Fibroblast of peridontal ligament (primary cell): Measurements from ENCODE around the gene FHIP2A.
A peak's percentile ranks its signal among the peaks of the same experiment; 100 is the strongest.
"Not testable (repeated sequence)": the region's sequence is repeated elsewhere in the genome, so short reads cannot be mapped to it uniquely, and the experiment has no call there.

Source experiments
- DNase-seq: peaks from one replicate; pipeline ENCODE4 v3.0.0-alpha.2; 2010; ENCODE audit errors: extremely low read depth

The FHIP2A gene

DNA sequence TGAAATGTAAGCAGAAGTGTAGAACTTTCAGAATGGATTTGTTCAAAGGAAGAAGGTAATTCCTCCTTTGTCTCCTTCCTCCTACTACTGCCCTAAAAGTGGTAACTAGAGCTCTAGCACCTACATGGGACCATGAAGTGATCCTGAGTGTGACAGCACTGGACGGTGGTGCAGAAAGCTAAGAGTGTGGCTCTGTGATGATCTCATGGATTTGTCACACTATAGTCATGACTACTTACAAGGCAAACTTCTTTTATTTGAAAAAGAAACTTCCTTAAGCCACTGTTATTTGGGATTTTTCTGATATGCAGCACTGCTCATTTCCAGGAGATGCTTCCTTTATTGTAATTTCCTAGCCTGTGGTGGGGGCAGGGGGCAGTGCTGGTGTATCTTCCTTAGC lies 5.8 kb upstream of the FHIP2A start:
- DNase-seq, result no peak

DNA sequence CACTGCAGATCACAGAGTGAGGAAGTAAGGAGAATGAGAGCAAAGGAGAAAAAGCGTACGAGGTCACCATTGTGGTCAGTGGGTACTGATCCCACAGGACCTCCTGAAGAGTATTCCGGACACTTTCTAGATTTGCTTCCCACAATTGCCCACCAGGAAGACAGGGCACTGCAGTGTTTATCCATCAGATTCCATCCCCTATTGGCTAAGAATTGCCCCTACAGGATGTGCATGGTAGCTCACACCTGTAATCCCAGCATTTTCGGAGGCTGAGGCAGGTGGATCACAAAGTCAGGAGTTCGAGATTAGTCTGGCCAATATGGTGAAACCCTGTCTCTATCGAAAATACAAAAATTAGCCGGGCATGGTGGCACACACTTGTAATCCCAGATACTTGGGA lies 5.3 kb upstream of the FHIP2A start:
- no peak for DNase-seq

DNA sequence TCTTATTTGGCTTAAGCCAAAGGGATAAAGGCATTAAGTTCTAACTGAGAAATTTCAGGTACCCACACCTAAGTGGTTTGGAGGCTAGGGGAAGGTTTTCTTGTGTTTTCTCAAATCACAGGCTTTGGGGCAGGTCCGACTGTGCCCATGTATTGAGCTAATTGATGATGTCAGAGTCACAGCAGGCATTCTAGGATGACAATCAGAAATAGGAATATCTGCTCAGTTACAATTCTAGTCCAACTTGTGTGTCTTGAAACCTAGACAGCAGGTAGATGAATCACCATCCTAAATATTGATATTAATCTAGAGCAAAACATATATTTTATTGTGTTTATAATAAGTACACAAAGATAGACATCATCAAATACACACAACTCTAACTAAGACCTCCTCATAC lies 2.3 kb upstream of the FHIP2A start:
- no peak for DNase-seq

DNA sequence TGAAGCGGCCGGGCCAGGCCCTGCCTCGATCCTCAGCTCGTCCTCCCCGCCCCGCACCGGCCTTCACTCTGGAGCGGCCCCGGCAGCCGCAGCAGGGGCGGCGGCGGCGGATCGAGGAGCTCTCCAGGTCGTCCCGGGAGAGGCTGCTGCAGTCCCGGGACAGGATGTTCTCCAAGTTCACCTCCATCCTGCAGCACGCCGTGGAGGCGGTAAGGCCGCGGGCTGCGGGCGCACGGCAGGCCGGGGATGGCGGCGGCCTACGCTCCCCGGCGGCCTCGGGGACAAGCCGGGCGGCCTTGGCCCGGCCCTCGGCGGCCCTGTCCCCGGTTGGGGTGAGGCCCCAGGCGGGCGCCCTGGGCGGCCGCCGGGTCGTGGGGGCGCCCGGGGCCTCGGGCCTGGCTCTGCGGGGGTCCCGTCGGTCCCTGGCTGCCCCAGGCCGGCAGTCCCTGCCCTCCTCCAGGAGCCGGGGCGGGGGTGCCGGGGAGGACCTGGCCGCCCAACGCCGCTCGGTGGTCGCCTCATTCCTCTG lies 399 bp downstream of the FHIP2A start:
- DNase-seq, result no peak

DNA sequence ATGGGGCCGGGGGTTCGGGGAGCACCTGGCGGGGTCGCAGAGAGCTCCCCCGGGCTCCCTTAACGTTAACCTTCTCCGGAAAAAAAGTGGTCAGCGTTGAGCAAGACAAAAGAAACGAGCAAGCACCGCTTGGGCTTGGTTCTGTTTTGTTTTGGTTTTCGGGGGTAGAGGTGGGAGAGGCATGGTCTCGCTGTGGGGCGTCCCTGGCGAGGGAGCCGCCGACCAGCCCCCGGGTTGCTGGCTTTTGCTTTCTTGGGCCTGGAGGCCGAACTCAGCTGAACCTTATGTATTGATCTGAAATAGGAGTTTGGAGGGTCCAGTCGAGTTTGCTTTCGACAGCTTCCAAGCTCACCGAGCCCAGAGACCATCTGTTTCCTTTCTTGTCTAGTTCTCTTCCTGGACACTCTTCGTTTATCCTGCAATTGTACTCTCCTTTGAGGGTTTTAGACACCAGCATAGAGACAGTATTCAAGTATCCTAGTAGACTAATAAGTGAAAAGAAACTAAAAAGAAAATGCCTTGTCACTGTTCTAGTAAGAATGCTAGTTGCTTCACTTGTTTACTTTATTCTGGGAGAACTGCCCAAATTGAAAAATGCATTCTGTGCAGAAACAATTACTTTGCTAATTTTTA lies 980 bp downstream of the FHIP2A start:
- peak; percentile 88 for DNase-seq

DNA sequence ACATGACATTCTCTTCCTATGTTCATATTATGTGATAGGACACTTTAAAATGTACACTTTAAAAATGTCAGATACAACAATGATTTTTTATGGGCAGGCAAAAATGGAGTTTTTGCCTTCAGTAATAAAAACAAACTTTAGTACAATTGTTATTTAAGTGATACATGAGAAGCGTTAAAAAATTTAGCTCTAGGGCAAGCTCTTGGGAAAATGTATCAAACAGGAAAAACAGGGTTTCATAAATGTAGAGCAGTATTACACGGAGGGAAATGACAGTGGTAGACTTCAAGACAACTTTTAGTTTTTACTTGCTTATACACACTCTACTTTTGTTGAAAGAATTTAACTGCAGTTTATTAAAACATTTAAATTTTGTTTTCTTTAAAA lies 1.5 kb downstream of the FHIP2A start:
- no peak for DNase-seq

DNA sequence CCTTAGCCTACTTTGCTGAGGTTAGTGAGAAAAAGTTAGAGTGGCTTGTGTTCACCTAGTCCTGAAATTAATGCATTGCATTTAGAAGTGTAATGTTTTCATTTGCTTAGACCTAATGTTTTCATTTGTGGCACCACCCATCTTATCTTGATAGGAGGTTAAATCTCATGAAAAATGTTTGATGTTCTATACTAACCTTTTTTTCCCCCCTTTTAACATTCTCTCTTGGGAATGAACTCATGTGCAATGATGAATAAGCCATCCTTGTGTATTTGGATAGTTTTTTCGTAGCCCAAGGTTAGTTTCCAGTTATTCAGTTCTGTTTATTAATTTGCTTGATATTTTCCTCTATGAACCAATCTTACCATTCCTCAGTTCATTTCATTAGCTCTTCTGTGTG lies 2.8 kb downstream of the FHIP2A start:
- peak; percentile 28 for DNase-seq

DNA sequence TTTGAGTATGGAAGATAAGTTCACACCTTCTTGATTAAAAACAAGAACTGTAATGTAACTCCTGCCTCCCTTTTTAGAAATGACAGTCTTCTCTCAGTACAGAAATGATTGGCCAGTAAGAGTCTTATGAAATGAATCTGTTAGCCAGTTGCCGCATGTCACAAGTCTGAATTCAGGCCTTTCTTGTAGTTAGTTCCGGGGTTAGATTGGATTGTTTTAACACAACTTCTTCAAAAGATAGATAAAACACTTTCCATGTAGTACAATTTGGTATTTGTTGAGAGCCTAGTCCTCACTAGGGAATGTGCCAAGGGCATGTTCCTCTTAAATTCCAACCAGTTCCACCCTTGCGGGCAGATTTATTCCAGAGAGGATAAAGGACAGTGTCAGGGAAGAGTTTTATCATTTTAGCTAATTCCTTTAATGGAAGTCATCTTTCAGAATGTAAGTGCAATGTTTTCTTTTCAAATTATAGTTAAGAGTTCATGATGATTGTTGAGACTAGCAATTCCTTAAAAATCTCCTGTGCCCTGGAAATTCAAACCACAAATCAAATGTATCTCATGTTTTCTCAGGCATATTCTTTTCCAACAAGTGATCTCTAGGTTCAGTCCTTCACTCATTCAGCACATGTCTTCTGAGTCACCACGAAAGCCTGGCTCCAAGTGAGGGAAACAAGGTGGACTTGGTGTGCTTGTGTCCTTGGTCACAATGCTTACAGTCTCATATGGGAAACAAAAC lies 4.1 kb downstream of the FHIP2A start:
- DNase-seq, result peak; percentile 92

DNA sequence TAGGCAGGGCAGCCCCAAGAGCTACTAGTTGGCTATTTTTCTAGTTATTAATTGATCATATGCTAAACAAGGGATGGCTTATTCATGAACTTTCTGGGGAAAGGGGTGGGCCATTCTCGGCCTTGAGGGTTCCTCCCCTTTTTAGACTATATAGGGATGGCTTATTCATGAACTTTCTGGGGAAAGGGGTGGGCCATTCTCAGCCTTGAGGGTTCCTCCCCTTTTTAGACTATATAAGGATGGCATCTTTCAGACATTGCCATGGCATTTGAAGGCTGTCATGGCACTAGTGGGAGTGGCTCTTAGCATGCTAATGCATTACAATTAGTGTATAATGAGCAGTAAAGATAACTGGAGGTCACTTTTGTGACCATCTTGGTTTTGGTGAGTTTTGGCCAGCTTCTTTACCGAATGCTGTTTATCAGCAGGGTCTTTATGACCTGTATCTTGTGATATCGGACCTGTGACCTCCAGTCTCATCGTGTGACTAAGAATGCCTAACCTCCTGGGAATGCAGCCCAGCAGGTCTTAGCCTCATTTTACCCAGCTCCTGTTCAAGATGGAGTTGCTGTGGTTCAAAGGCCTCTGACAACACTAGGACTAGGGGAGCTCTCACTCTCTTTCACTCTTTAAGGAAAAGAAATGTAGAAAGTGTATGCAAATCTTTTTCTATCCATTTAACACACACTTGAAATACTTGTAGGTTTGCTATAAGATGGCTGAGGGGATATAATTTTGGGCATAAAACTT lies 7.8 kb downstream of the FHIP2A start:
- DNase-seq, result no peak

DNA sequence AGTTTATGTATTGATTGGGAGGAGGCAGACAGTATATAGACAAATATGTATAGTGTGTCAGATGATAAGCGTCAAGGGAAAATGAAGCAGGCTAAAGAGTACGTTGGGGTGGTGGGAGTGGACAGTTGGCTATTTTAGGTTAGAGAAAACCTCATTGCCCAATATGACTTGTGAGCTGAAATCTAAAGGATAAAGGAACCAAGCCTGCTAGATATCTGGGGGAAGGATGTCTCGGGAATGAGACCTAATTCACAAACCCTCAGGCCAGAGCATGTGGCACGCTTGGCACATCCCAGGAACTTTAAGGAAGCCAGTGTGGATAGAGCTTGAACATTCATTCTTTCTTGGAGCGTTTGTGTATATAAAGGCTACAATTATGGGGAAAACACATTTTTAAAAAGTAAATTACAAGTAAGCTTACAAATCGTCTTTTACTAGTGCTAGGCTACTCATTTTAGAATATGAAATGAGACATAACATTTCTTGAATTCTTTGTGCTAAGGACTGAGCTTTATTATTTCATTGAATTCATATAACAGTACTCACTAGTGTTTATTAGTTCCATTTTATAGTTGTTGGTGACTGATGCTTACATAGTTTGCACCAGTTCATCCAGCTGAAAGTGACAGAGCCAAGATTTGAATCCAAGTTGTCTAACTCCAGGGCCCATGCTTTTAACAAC lies 9.7 kb downstream of the FHIP2A start:
- DNase-seq, result no peak

DNA sequence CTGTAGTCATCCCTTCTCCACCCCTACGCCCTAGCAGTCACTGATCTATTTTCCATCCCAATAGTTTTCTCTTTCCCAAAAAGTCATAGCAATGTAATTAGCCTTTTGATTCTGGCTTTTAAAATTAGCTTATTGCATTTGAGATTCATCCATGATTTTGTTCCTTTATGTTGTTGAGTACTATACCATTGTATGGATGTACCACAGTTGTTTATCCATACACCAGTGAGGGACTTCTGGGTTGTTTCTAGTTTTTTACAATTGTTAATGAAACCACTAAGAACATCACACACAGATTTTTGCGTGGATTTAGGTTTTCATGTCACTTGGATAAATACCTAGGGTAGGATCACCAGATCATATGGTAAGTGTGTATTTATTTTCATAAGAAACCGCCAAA lies 16.1 kb downstream of the FHIP2A start:
- no peak for DNase-seq

DNA sequence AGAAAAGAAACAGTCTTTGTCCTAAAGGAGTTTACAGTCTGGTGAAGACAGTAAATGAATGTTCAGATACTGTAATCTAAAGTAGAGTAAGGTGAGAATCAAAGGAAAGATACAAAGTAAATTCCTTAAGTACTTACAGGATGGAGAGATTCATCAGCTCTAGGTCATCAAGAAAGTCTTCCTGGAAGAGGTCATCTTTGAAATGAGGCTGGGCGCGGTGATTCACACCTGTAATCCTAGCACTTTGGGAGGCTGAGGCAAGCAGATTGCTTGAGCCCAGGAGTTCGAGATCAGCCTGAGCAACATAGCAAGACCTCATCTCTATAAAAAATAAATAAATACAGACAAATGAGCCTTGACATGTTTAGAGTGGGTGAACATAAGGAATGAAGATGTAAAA lies 18.3 kb downstream of the FHIP2A start:
- no peak for DNase-seq

DNA sequence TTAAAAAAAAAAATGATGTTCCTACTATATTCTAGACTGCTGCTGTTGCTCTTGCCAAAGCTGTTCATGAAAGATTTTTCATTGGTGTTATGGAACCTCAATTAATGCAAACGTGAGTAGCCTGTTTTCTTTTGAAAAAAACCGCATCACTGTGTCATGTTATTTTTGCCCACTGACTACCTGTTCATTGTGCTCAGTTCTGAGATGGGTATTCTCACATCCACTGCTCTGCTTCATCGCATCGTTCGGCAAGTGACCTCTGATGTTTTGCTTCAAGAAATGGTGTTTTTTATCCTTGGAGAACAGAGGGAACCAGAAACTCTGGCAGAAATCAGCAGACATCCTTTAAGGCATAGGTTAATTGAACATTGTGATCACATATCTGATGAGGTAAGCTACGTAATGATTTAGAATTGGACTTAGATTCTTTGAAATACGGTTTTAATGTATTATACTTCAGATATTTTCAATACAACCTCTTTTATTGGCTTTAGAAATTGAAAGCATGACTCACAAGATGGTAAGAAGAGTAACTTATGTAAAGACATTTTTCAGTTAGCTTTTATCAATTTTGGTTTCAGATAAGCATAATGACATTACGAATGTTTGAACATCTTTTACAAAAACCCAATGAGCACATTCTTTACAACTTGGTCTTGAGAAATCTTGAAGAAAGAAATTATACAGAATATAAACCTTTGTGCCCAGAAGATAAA lies 24.6 kb downstream of the FHIP2A start:
- no peak for DNase-seq

DNA sequence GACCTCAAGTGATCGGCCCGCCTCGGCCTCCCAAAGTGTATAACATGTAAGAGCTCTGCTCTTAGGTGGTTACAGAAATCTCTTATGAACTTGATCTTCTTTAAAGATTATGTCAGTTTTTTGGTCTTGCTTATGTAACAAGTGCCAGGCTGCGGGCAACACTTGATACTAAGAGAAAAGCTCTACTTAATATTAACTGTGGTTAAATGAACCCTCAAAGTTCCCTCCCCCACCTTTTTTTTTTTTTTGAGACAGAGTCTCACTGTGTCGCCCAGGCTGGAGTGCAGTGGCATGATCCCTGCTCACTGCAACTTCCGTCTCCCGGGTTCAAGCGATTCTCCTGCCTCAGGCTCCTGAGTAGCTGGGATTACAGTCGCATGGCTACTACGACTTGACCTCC lies 25.9 kb downstream of the FHIP2A start:
- DNase-seq, result not testable (repeated sequence)

DNA sequence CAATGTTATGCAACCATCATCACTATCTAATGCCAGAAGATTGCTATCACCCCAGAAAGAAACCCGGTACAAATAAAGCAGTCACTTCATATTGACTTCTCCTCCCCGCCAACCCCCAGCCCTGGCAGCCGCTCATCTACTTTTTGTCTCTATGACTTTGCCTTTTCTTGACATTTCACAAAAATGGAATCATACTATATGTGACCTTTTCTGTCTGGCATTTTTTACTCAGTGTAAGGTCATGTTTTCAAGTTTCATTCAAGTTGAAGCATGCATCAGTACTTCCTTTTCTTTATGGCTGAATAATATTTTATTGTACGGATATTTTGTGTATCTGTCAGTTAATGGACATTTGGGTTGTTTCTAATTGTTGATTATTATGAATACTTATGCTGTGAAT lies 28.1 kb downstream of the FHIP2A start:
- DNase-seq, result no peak

DNA sequence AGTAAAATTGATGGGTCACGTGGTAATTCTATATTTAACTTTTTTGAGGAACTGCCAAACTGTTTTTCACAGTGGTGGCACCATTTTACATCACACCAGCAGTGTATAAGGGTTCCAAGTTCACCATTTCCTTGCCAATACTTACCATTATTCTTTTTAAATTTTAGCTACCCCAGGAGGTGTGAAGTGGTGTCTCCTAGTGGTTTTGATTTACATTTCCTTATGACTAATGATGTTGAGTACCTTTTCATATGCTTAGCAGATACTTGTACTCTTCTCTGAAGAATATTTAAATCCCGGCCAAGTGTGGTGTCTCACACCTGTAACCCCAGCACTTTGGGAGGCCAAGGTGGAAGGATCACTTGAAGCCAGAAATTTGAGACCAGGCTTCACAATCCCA lies 28.5 kb downstream of the FHIP2A start:
- no peak for DNase-seq

DNA sequence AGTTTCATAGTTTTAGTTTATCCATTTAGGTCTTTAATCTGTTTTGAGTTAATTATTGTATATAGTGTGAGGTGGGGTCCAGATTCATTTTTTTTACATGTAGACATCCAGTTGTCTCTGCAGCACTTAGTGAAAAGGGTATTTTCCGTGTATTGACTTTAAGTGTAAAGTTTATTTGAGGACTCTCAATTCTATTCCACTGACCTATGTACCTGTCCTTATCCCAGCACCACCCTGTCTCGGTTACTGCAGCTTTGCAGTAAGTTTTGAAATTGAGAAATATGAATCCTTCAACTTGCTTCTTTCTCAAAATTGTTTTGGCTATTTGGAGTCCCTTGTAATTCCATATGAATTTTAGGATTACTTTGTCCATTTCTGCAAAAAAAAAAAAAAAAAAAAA lies 29.8 kb downstream of the FHIP2A start:
- no peak for DNase-seq

DNA sequence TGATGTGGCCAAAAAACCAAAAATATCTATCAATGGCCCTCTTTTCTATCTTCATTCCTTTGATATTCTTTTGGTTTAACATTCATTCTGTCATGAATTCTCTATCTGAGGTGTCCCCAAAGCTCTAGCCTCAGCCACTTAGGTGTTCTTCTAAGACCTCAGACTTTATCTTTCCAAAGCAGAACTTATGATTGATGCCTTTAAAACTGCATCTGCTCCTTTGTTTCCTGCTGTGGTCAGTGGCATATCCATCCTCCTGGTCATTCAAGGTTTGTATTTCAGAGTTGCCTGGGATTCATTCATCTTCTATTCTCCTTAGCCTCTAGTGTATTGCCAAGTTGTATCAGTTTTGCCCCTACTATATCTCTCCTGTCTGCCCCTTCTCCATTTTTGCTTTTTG lies 30.6 kb downstream of the FHIP2A start:
- no peak for DNase-seq

DNA sequence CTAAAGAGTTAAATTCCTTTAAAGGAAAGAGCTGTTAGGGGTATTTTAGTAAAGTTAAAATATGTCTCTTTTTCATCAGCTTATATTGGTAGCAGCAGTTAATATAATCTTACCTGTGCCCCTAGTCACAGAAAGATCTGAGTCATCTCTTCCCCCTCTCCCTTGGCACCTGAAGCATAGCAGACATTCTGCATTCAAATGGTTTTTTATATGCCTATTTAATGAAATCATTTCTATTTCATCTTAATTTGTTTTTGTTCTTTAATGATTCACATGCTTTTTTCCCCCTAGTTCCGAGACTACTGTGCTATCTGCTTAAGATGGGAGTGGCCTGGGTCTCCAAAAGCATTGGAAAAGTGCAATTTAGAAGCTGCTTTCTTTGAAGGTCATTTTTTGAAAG lies 33.3 kb downstream of the FHIP2A start:
- no peak for DNase-seq

DNA sequence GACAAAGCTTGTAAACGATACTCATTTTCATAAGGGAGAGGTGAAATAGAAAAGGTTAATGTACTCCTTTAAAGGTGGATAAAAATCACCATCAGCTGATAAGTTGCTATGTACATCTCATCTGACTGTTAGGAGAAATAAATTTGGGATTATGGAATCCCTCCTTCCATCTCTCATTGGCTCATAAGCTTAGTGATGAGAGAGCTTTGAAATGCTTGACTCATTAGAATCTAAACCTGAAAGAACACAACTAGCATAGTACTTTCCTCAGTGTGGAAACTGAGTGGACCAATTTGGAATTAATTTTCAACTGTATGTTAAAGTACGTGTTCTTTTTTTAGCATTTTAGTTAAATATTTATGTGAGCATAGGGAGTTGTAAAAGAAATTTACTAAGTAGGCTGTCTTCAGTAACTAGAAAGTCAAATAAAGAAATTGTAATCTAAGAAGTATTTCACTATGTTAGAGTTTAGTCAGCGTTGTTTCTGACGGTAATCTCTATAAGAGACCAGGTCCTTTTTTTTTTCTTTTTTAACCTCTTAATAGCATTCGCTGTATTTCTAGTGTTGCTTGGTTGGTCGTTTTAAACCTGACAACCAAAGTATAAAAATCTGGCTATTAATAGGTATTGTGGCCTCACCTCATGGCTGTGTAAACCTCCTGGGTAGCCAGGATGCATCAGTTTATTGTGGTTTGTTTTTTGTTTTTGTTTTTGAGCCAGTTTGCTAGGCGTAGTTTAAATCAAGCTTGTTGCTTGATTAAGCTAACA lies 34.4 kb downstream of the FHIP2A start:
- peak; percentile 39 for DNase-seq
